GM12878 (cell line): Measurements from ENCODE around the gene CNST. TPM values are rescaled to one million over a fixed set of nuclear protein-coding genes. Genes with fewer than 3 reads are reported as not detected.

Experiments used
- ATAC-seq: fragments of 200-7000 bp; cut with Tn5 transposase; 3 replicates; pipeline ENCODE4 v1.9.1; 2020; ENCODE audit warnings: mild to moderate bottlenecking, moderate library complexity
- BruUV-seq: library from RNA; stranded (reverse); fragments of 400-500 nt; replicated peaks from 2 replicates; lab custom pipeline; 2021; lab: Mats Ljungman, UMichigan
- CTCF ChIA-PET: fragments of 300-600 bp; sonication (Branson Sonifier 250); formaldehyde crosslinking; extraction: SDS; loops from one replicate; lab custom pipeline; 2021; ENCODE audit warnings: inconsistent platforms; lab: Yijun Ruan, JAX
- POLR2A ChIA-PET: fragments of 350-600 bp; formaldehyde crosslinking; extraction: SDS; loops from one replicate; lab custom pipeline; 2021; ENCODE audit warnings: inconsistent platforms; lab: Charles Lee
- RAD21 ChIA-PET: fragments of 300-600 bp; sonication (Branson Sonifier 250); formaldehyde crosslinking; loops from one replicate; lab custom pipeline; 2023; ENCODE audit warnings: antibody characterized with exemption; ENCODE audit not compliant: unreplicated experiment; lab: Charles Lee
- SMC1A ChIA-PET: fragments of 300-600 bp; sonication (Branson Sonifier 250); formaldehyde crosslinking; loops from one replicate; lab custom pipeline; 2023; ENCODE audit not compliant: unreplicated experiment, uncharacterized antibody; lab: Charles Lee
- DNase-seq: peaks from one replicate; pipeline ENCODE4 v3.0.0-alpha.2; 2011; ENCODE audit warnings: low read depth, low spot score
- FAIRE-seq: peaks from 3 replicates; lab custom pipeline; 2011; peaks lifted over from hg19 to GRCh38; lab: Jason Lieb, UNC
- H2AFZ ChIP-seq: 2 replicates; pipeline ENCODE4 v1.6.0; 2011; ENCODE audit warnings: low read depth, low read length, control low read depth; ENCODE audit not compliant: control insufficient read depth
- H3K27ac ChIP-seq: 2 replicates; pipeline ENCODE4 v1.5.1; 2011; ENCODE audit warnings: control low read depth; ENCODE audit not compliant: control insufficient read depth, insufficient read depth
- H3K27me3 ChIP-seq, 2 experiments: replicated peaks in 1 of 2; 2 replicates each; pipeline versions ENCODE4 v1.6.0 to v1.6.1; 2011; ENCODE audit warnings: low read length in 1 of 2; ENCODE audit not compliant: control insufficient read depth in 2 of 2, insufficient read depth in 2 of 2
- H3K36me3 ChIP-seq, 2 experiments: 2 replicates each; pipeline ENCODE4 v1.5.1; 2011; ENCODE audit warnings: low read length in 1 of 2; ENCODE audit not compliant: control insufficient read depth in 2 of 2, insufficient read depth in 2 of 2
- H3K4me1 ChIP-seq: 2 replicates; pipeline ENCODE4 v1.6.1; 2011; ENCODE audit warnings: mild to moderate bottlenecking, low read length, moderate library complexity, mixed read lengths; ENCODE audit not compliant: control insufficient read depth, insufficient read depth
- H3K4me2 ChIP-seq: 2 replicates; pipeline ENCODE4 v1.6.0; 2011; ENCODE audit warnings: control low read depth; ENCODE audit not compliant: control insufficient read depth, insufficient read depth
- H3K4me3 ChIP-seq: fragments of 200-600 bp; sonication (generic); 2 replicates; pipeline ENCODE4 v1.5.1; 2016
- H3K79me2 ChIP-seq: 2 replicates; pipeline ENCODE4 v1.6.0; 2011; ENCODE audit warnings: low read length; ENCODE audit not compliant: control insufficient read depth, insufficient read depth
- H3K9ac ChIP-seq: 2 replicates; pipeline ENCODE4 v1.8.0; 2011; ENCODE audit warnings: low read length, control low read depth, mixed read lengths; ENCODE audit not compliant: control insufficient read depth, insufficient read depth
- H3K9me3 ChIP-seq: replicated peaks from 3 replicates; pipeline ENCODE4 v1.5.1; 2011; ENCODE audit warnings: mild to moderate bottlenecking, low read length; ENCODE audit not compliant: control insufficient read depth, insufficient read depth
- H4K20me1 ChIP-seq: 2 replicates; pipeline ENCODE4 v1.6.0; 2011; ENCODE audit not compliant: control insufficient read depth, insufficient read depth
- CBFB ChIP-seq: IDR thresholded peaks from 2 replicates; pipeline ENCODE4 v1.6.1; 2016; ENCODE audit warnings: antibody characterized with exemption, low read depth
- EGR1 ChIP-seq, 2 experiments: IDR thresholded peaks; 1 replicate in 1 of 2; 2 replicates in 1 of 2; pipeline ENCODE4 v1.6.1; 2011 to 2012; ENCODE audit warnings: low read depth in 2 of 2, low read length in 2 of 2, borderline replicate concordance in 1 of 2, mild to moderate bottlenecking in 1 of 2, moderate library complexity in 1 of 2
- HDAC2 ChIP-seq: fragments of 200-600 bp; sonication (generic); IDR thresholded peaks from 2 replicates; pipeline ENCODE4 v1.6.1; 2017
- PML ChIP-seq: IDR thresholded peaks from 2 replicates; pipeline ENCODE4 v1.6.1; 2012; ENCODE audit warnings: low read length, inconsistent platforms
- STAT3 ChIP-seq: IDR thresholded peaks from 2 replicates; pipeline ENCODE4 v1.6.1; 2011; ENCODE audit warnings: low read depth, low read length, improper control_type of control experiment
- ZBTB33 ChIP-seq: fragments of 450-650 bp; IDR thresholded peaks from 2 replicates; pipeline ENCODE4 v1.6.1; 2017; ENCODE audit warnings: mild to moderate bottlenecking
- WGBS: methylation state at CpG from one replicate; pipeline ENCODE4 v1.1.6; 2016; ENCODE audit warnings: low lambda C conversion rate; ENCODE audit not compliant: insufficient replicate concordance, insufficient coverage; ENCODE audit errors: missing lambda C conversion rate; 5-methylcytosine and 5-hydroxymethylcytosine counted together
- in situ Hi-C: fragments of 300-500 bp; cut with MboI; formaldehyde crosslinking; loops from 9 replicates; pipeline ENCODE4 v1.14.3; 2018; ENCODE audit warnings: mixed read lengths
- intact Hi-C: fragments of 100-400 bp; cut with micrococcal nuclease; formaldehyde crosslinking; loops from one replicate; pipeline ENCODE4 v1.14.2; 2022; ENCODE audit not compliant: unreplicated experiment
- polyA plus RNA-seq, 11 experiments: library from polyadenylated mRNA; depleted of rRNA in 4 of 11; unstranded in 6 of 11; stranded (reverse) in 5 of 11; fragments of >200 nt; fragmentation: Nextera tagmentation in 4 of 11; fragmentation: Illumina TruSeq in 1 of 11; extraction: Ambion mirVana in 4 of 11; extraction: Trizol in 1 of 11; gene quantifications; 1 replicate in 1 of 11; 2 replicates in 10 of 11; pipeline versions ENCODE4 v1.2.1 to v1.2.3, GENCODE V29; 2011 to 2016; ENCODE audit warnings: inconsistent platforms in 2 of 11, missing spikeins in 2 of 11, low read depth in 1 of 11
- total RNA-seq, 4 experiments: library from RNA; depleted of rRNA in 3 of 4; stranded (reverse); fragments of >200 nt in 3 of 4; fragmentation: Illumina TruSeq in 1 of 4; extraction: Trizol in 1 of 4; gene quantifications; 2 replicates each; pipeline versions ENCODE4 v1.2.1 to v1.2.3, GENCODE V29; 2013 to 2021

Gene CNST
- total and polyA plus RNA-seq, 10 of the 15 experiments (the other 5 are each of a cell fraction or from before 2014, with no cell fraction given), result 4.8 to 16.2 (median 12.3) TPM

- RAD21 ChIA-PET, result no interaction called here
- Histone ChIP-seq H2AFZ (no peak overlapping the region), H3K27me3 (no peaks in the 10 kb centered on the region), H3K27ac (no peak overlapping the region), H3K9me3 (no peaks in the 10 kb centered on the region; the same call in 2 of the 3 replicates), H3K4me2 (no peak overlapping the region), H3K4me1 (no peaks in the 10 kb centered on the region), H3K4me3 (no peak overlapping the region), H3K9ac (no peak overlapping the region), H3K36me3 (no peaks in the 10 kb centered on the region), H3K79me2 (no peaks in the 10 kb centered on the region), H4K20me1 (no peaks in the 10 kb centered on the region)
- WGBS, result 82% methylated on average over 10 of the region's 10 CpGs
- intact Hi-C loops (no loop called here), in situ Hi-C loops (no loop called here)
- no peak for TF ChIP-seq EGR1 (IDR thresholded peaks at IDR 0.05; ENCODE audit: borderline replicate concordance in 1 of 2, low read depth in 2 of 2, low read length in 2 of 2)
- no peak for TF ChIP-seq PML
- TF ChIP-seq HDAC2, result no peak
- no peak for TF ChIP-seq ZBTB33
- TF ChIP-seq CBFB, result no peak
- no peak for TF ChIP-seq STAT3
- SMC1A ChIA-PET, result interaction anchor here (1.4 kb wide), 1 partner anchor 12 kb away, joined by 3 read pairs; no protein-coding TSS in a partner anchor
- CTCF ChIA-PET, result interaction anchor here (0.6 to 1.7 kb wide), 4 partner anchors 9 to 642 kb away, joined by 3 to 10 read pairs (median 4); no protein-coding TSS in a partner anchor
- no TSS peak for BruUV-seq
- POLR2A ChIA-PET, result no interaction called here
- no peak for FAIRE-seq
- no peak for ATAC-seq
- no peak for DNase-seq
These were observed 114.5 kb downstream of the CNST start for GRCh38 chr1:246680696-246681130.
